NCI-H748 (cell line): ENCODE results near the gene RMND1.
"Not testable (repeated sequence)": the region's sequence is repeated elsewhere in the genome, so short reads cannot be mapped to it uniquely, and the experiment has no call there.

Experiments used
- DNase-seq: peaks from one replicate; lab custom pipeline; 2025; ENCODE audit not compliant: unreplicated experiment; lab: John Stamatoyannopoulos, UW

RMND1 gene

GRCh38 chr6:151455751-151456398 lies 3.9 kb upstream of the RMND1 start:
- not testable (repeated sequence) for DNase-seq

DNA sequence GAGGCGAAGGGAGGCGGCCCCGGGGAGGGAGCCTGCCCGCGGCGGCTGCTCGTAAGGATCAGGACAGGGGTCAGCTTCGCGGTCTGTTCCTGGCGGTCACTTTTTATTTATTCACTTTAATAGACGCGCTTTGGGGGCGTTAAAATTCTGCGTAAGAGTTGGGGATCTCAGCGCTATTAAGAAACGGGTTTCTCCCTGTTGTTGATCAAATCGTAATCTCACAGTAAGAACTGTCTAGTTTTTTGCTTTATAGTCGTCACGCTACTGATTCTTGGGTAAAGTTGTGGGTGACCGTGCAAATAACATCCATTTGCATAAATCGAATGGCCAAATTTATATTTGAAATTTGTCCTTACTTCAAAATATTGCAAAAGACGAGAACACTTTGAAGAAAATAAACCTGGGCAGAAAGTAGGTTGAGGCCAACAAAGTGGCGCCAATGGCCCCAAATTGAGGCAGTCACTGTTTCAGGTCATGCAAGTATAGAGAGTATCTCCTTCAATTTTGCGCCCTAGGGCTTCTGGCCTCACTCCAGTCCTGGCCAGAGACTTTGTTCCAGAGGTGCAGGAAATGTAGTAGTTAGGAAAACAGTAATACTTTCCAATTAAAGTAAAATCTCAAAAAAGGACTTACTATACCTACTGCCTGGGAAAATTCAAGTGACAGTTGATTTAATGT lies 963 bp upstream of the RMND1 start:
- DNase-seq = peak; percentile 40

DNA sequence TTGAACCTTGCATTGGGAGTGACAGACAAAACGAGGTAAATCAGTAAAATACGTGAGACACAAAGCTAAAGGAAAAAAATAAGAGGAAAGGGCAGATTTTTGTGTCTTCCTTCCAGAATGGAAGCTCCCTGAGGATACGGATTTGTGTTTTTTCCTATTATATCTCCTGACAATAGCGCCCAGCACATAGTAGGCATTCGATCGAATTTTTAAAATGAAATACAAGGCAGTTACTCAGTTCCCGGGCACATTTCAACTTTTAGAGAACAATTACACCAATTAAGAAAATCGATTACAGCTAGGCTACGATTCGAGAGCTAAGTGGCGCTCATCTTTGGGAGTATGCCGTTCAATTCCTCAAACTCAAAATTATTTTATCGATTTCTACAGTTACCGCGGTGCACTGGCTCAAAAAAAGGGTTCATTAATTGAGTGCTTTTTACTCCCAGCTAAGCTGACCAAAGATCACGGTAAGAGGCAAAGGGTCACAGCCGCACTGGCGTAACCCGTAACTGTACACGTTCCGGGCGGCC lies 443 bp downstream of the RMND1 start:
- peak; percentile 38 for DNase-seq

DNA sequence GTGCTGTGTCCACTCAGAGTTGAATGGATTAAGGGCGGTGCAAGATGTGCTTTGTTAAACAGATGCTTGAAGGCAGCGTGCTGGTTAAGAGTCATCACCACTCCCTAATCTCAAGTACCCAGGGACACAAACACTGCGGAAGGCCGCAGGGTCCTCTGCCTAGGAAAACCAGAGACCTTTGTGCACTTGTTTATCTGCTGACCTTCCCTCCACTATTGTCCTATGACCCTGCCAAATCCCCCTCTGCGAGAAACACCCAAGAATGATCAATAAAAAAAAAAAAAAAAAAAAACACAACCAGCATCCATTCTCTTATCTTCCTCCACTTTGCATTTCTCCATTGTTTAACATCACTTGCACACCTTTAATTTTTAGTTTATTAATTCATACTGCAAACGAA lies 998 bp downstream of the RMND1 start:
- DNase-seq = not testable (repeated sequence)

DNA sequence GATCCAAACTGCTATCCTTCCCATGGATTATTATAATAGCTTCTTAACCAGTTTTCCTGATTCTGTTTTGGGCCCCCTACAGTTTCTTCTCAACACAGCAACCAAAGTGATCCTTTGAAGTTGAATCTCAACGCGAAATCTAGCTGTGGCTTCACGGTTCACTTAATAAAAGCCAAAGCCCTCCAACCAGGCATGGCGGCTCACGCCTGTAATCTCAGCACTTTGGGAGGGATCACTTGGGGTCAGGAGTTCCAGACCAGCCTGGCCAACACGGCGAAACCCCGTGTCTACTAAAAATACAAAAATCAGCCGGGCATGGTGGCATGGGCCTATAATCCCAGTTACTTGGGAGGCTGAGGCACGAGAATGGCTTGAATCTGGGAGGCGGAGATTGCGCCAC lies 3.3 kb downstream of the RMND1 start:
- no peak for DNase-seq

GRCh38 chr6:151447237-151447636 lies 4.7 kb downstream of the RMND1 start:
- no peak for DNase-seq

DNA sequence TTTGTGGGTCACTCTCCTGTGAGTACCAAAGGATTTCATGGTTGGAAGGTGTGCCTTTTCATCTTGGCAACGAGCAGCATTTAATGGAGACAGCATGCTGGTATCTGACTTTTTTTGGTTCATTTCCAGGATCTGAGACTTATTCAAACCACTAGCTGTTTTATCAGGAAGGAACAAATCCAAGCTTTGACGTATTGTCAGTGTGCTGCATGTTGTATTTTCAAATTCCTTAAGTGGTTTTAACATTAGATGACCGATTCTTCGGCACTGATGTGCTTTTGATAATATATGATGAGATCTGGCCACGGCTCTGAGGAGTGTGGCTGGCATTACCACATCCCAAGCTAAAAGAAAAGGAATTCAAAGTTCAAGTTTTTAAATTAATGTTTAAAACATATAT lies 6.4 kb downstream of the RMND1 start:
- no peak for DNase-seq

DNA sequence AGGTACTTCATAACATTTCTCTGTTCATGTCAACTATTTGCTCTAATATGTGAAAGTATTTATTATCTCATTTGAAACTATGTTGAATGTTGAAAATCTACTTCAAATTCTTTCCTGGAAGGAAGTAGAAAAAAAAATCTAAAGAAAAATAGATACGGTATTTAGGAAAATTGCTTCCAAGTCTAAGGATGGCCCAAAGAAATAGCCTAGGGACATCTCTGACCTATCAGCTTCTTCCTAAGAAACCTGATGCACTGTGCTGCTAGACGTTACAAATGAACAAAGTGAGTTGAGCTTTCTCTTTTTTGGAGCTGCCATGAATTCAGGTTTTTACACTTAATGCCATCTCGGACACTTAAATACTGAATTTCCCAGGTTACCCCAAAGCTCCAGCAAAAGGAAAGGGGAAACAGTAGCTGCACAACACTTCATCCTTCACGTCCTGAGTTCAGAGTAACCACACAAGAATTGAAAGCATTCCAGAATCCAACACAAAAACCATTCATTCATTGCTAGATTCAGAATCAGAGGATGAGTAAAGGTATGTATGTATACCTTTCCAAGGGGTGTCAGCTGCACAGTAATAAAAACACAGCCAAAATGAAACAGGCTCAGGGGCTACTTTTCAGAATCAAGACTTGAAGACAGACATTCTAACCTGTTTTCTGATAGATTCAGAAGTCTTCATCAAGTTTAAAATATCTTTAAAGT lies 7.9 kb downstream of the RMND1 start:
- no peak for DNase-seq

DNA sequence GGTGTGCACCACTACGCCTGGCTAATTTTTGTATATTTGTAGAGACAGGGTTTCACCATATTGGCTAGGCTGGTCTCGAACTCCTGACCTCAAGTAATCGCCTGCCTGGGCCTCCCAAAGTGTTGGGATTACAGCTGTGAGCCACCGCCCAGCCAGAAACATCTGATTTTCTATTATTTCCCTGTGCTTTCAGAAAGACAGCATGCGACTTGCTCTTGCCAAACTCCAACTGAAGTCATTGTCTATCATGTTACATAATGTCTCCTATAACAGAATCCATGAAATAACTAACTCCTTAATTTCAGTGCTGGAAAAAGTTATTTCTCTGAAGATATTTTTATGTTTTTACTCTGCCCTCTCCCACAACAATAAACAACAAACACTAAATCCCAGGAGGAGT lies 8.5 kb downstream of the RMND1 start:
- no peak for DNase-seq

DNA sequence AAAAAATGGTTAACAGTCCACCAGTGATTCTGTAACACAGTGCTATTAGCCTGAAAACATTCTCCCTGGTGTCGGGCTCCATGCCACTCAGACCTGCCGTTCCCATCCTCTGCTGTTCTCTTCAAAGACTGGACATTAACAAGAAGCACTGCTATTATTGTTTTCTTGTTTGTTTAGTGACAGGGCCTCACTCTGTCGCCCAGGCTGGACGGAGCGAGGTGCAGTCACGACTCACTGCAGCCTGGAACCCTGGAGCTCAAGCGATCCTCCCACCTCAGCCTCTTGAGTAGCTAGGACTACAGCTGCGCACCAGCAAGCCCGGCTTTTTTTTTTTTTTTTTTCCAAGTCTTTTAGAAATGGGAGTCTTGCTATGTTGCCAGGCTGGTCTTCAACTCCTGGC lies 9.6 kb downstream of the RMND1 start:
- DNase-seq = no peak

DNA sequence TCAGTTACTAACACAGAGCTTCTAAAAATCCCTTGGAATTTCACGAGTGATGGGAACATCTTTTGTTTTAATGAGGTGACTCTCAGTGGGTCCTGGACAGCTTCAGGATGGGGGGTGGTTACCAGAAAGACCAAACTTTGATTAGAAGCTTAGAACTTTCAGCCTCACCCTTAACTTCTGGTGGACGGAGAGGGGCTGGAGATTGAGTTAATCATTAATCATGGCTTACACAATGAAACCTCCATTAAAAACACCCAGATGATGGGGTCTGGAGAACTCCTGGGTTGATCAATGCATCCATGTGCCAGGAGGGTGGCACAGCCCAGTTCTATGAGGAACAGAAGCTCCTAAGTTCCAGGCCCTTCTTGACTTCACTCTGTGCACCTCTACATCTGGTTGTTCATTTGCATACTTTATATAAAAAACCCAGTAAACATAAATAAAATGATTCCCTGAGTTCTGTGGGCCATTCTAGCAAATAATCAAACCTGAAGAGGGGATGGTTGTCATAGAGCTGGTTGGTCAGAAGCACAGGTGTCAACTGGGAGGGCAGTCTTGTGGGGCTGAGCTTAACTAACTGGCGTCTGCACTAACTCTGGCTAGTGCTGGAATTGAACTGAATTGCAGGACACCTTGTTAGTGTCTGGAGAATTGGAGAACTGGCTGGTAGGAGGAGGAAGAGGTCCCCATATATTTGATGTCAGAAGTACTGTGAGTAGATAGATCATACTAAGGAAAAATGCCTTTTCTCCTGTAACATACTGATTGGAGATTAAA lies 10.3 kb downstream of the RMND1 start:
- no peak for DNase-seq

- DNase-seq = no peak
Measured at GRCh38 chr6:151440930-151441329, 11.0 kb downstream of the RMND1 start.

DNA sequence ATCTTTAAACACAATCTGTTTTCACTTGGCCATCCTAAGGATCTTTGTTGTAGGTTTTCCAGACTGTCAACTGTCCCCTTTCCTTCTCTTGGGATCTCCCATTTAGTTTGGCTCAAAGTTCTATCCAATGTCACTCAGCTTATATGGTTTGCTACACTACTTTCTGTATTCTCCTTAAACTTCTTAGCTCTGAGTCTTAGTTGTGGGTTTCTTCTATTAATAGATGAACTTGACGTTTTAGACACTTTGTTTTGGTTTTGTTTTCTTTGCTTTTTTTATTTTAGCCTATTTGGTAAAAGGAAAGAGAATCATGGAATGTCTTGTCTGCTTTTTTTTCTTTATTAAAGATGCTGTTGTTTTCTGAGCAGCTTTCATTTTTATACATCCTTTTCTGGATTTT lies 11.4 kb downstream of the RMND1 start:
- DNase-seq = no peak

GRCh38 chr6:151437401-151437800 lies 14.5 kb downstream of the RMND1 start:
- no peak for DNase-seq

DNA sequence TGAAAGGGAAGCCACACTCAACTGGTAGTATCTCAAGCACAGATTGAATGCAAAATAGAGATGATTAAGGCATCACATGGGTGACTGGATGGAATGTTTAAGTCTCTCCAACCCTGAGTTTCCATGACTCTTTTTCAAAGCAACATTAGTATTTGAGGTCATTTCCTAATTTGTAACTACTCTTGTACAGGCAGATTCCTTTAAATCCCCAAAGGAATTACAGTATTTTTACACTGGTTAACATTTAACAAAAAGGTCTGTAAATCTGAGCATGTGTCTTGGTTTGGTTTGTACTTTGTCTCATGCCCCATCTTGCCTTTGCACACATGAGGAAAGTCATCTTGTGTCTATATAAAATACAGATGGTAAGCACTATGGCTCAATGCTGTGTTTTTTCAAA lies 15.1 kb downstream of the RMND1 start:
- DNase-seq = no peak

GRCh38 chr6:151436300-151436699 lies 15.6 kb downstream of the RMND1 start:
- DNase-seq = no peak

DNA sequence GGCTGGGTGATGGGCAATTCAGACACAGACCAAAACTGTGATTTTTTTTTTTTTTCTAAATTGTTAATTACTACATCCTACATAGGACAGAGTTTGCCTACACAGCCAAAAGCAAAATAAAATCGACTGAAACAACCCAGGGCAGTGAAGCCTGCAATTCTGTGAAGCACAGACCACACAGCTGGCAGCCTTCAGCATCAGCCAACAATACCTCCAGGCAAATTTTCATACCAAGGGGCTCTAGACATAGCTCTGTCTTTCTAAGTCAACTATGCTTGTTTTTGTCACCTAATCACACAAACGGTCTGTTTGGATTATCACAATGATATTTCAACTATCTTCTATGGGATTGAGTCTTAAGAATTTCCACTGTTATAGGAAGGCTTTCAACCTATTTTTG lies 17.6 kb downstream of the RMND1 start:
- no peak for DNase-seq

GRCh38 chr6:151432651-151433050 lies 19.3 kb downstream of the RMND1 start:
- no peak for DNase-seq

- DNase-seq = no peak
Measured at GRCh38 chr6:151431337-151431736, 20.6 kb downstream of the RMND1 start.

- DNase-seq = no peak
Measured at GRCh38 chr6:151430886-151431285, 21.0 kb downstream of the RMND1 start.

GRCh38 chr6:151428093-151428735 lies 23.7 kb downstream of the RMND1 start:
- DNase-seq = no peak
